Measurements from ENCODE around the gene C20orf96. TPM values are rescaled to one million over a fixed set of nuclear protein-coding genes. Genes with fewer than 3 reads are reported as not detected.

Gene C20orf96
- total and polyA plus RNA-seq, 7 donors = 2.1 to 8.5 (median 5.3) TPM

- peak overlapping the region; percentile 30 to 54 (median 51) for H3K4me3 ChIP-seq
- H3K27me3 ChIP-seq = no peaks in the 10 kb centered on the region
- peak overlapping the region in 1 of 4 donors; percentile 35 for H3K27ac ChIP-seq
- no peaks in the 10 kb centered on the region for H3K9me3 ChIP-seq
- peak; percentile 92 for DNase-seq
- TF ChIP-seq POLR2A (IDR thresholded peaks at IDR 0.05) = no peak
- TF ChIP-seq POLR2AphosphoS5 (IDR thresholded peaks at IDR 0.05) = peak in 1 of 4 donors; percentile 17
- no peak for TF ChIP-seq EP300 (IDR thresholded peaks at IDR 0.05)
- peak; percentile 84 to 98 (median 90) for TF ChIP-seq CTCF (IDR thresholded peaks at IDR 0.05)
- intact Hi-C loops (cut with DNase I) = loop anchor here (2.0 kb wide), 1 partner anchor 64 kb away; no protein-coding TSS in a partner anchor
- peaks cover 0 to 10% (median 2%) of the 10 kb centered on the region in 4 donors for H3K4me1 ChIP-seq
- no peaks in the 10 kb centered on the region for H3K36me3 ChIP-seq
- 11% methylated on average over 43 of the region's 43 CpGs for WGBS, 2 donors
Measured at GRCh38 chr20:266596-267562, 23.7 kb downstream of the C20orf96 start.

GRCh38 chr20:263701-264100, 26.8 kb downstream of the C20orf96 start:
- no peaks in the 10 kb centered on the region for H3K36me3 ChIP-seq
- TF ChIP-seq POLR2AphosphoS5 (IDR thresholded peaks at IDR 0.05) (no peak), EP300 (IDR thresholded peaks at IDR 0.05) (no peak), POLR2A (IDR thresholded peaks at IDR 0.05) (no peak), CTCF (IDR thresholded peaks at IDR 0.05) (no peak)
- H3K4me3 ChIP-seq = no peak overlapping the region
- DNase-seq = no peak
- H3K27me3 ChIP-seq = no peaks in the 10 kb centered on the region
- no peak overlapping the region for H3K27ac ChIP-seq
- H3K9me3 ChIP-seq = no peaks in the 10 kb centered on the region
- peaks cover 0 to 10% (median 2%) of the 10 kb centered on the region in 4 donors for H3K4me1 ChIP-seq
- intact Hi-C loops (cut with DNase I) = no loop called here
- WGBS, 2 donors = 63 to 85% methylated on average over 13 of the region's 13 CpGs

GRCh38 chr20:259981-260380, 30.6 kb downstream of the C20orf96 start:
- no peak overlapping the region for H3K27ac ChIP-seq
- TF ChIP-seq POLR2AphosphoS5 (IDR thresholded peaks at IDR 0.05) (no peak), EP300 (IDR thresholded peaks at IDR 0.05) (no peak), POLR2A (IDR thresholded peaks at IDR 0.05) (no peak), CTCF (IDR thresholded peaks at IDR 0.05) (no peak)
- intact Hi-C loops (cut with DNase I) = no loop called here
- peaks cover 0 to 5% (median 0%) of the 10 kb centered on the region in 3 donors for H3K27me3 ChIP-seq
- no peak for DNase-seq
- no peaks in the 10 kb centered on the region for H3K36me3 ChIP-seq
- H3K4me1 ChIP-seq = no peaks in the 10 kb centered on the region
- H3K9me3 ChIP-seq = no peaks in the 10 kb centered on the region
- WGBS, 2 donors = 65 to 72% methylated on average over 2 of the region's 2 CpGs
- H3K4me3 ChIP-seq = no peak overlapping the region

- Histone ChIP-seq H3K27me3 (peaks cover 0 to 5% (median 0%) of the 10 kb centered on the region in 3 donors), H3K4me3 (no peak overlapping the region), H3K36me3 (no peaks in the 10 kb centered on the region), H3K27ac (no peak overlapping the region), H3K9me3 (no peaks in the 10 kb centered on the region), H3K4me1 (no peaks in the 10 kb centered on the region)
- DNase-seq = no peak
- WGBS, 2 donors = 53 to 54% methylated on average over 8 of the region's 8 CpGs
- TF ChIP-seq CTCF (IDR thresholded peaks at IDR 0.05) (no peak), POLR2A (IDR thresholded peaks at IDR 0.05) (no peak), POLR2AphosphoS5 (IDR thresholded peaks at IDR 0.05) (no peak), EP300 (IDR thresholded peaks at IDR 0.05) (no peak)
- intact Hi-C loops (cut with DNase I) = no loop called here
Measured at GRCh38 chr20:258963-259362, 31.6 kb downstream of the C20orf96 start.

All from sigmoid colon (tissue), 7 donors.